GM21447 (cell line): ENCODE results near the gene ATXN1.

ENCODE experiments used
- ATAC-seq: cut with Tn5 transposase; IDR thresholded peaks from one replicate; pipeline ENCODE4 v1.9.1; 2021; ENCODE audit not compliant: unreplicated experiment

Gene ATXN1

DNA sequence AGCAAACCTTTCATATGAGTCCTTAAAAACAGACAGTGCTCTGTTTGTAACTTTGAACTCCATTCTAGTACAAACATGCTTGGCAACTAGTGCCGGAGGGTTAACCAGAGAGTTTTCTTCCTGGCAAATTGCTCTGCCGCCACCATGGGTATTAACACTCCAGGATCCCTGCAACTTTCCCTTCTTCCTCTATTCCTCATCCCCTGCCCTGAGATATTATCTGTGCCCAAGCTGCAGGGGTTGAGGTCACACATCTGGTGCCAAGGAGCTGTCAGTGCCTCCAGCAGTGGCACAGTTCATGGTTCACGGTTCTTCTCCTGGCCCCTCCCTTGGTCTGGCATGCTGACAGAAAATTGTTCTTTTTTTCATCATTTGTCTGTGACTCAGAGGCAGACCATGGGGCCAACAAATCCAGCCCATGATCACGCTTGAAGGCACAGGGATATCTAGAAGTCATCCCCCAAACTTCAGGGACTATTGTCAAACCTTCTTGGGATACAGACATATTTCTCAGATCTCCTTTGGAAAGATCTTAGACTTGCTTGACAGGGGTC is 77.5 kb downstream of the ATXN1 start:
- no peak for ATAC-seq

DNA sequence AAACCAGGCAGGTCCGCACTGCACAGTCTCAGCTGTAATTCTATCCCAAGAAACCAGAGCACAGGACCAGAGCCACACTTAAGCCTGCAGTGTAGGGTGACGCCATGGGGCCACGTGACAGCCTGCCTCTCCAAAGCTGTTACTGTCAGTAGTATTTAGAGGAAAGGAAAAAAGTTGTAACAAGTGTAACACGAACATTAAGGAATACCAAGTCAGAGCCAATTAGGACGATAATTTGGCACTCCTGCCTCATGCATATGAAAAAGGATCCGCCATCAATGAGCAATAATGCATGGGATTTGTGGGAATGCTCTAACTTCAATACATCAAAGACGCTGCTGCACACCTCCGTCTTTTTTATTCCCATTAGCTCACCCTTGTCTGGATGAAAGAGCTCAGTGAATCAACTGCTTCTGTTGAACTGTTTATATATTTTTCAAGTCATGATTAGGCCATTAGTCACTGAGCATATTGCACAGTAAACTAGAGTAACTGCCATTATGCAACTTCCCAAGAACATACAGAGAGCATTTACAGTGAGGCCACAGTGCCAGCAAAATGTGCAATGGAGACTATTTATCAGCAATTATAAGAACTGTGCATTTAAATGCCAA is 79.9 kb downstream of the ATXN1 start:
- ATAC-seq: no peak

DNA sequence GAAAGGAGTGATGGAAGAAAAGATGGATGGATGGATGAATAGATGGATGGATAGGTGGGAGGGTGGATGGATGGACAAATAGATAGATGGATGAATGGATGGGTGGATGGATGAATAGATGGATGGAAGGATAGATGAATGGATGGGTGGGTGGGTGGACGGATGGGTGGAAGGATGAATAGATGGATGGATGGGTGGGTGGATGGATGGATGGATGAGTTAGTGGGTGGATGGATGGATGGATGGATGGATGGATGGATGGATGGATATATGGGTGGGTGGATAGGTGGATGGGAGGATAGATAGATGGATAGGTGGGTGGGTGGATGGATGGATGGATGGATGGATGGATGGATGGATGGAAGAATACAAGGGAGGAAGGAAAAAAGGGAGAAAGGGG is 82.2 kb downstream of the ATXN1 start:
- no peak for ATAC-seq

DNA sequence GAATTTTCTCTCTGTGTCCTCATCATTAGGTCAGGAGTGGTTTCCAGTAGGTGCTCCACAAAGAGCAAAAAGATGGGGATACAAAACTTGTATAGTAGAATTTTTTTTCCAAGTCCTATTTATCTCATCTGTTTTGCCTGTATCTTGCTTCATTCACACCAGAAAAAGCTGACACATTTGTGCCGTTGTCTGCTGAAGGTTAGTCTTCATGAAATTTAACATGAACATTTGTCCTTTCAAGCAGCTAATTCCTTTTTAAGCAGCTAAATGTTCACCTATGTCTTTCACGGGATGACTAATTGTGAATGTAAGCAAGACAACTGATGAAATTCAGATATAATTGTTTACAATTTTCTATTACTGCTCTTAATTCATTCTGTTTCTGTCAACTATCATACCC is 83.8 kb downstream of the ATXN1 start:
- ATAC-seq: no peak

DNA sequence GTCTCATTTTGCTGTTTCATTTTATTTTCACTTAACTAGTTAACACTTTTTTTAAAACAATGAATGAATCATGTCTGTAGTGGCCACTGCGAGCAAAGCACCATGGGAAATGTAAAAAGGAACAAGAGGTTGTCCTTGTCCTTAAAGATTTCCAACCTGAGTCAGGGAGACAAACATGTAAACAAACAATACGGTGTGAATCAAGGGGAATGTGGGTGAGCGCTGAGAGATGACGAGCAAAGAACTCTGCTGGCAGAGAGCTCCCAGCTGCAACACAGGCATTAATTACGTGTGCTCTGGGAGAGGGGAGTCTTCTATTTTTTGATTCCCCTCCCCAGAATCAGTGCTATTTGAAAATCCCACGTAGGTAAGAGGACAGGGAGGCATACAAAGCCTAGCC is 84.3 kb downstream of the ATXN1 start:
- no peak for ATAC-seq

GRCh38 chr6:16676376-16676775 is 84.9 kb downstream of the ATXN1 start:
- ATAC-seq: no peak

DNA sequence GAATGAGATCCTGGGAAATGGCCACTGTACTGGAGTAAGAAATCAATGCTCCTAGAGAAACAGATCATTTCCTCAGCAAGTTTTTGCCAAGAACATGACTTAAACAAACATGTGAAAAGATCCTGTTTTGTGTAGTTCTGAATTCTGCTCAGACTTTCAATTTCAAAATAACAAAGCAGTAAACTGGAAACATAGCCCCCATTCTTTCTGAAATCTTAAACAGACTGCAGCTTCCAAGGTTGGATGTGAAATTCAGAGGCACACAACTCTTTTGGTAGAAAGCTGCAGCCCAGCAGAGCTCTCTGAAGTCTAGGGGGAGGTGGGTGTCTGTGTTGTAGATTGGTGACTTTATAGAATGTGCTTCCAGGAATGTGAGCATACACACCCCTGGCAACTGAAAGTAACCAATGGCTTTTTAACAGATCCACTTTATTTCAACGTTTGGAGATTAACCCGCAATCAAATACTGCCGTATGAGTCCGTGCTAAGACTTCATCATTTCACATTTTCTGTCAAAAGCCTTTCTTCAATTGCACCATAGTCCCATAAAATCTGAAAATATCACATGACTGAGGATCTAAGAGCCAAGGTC is 86.4 kb downstream of the ATXN1 start:
- no peak for ATAC-seq

DNA sequence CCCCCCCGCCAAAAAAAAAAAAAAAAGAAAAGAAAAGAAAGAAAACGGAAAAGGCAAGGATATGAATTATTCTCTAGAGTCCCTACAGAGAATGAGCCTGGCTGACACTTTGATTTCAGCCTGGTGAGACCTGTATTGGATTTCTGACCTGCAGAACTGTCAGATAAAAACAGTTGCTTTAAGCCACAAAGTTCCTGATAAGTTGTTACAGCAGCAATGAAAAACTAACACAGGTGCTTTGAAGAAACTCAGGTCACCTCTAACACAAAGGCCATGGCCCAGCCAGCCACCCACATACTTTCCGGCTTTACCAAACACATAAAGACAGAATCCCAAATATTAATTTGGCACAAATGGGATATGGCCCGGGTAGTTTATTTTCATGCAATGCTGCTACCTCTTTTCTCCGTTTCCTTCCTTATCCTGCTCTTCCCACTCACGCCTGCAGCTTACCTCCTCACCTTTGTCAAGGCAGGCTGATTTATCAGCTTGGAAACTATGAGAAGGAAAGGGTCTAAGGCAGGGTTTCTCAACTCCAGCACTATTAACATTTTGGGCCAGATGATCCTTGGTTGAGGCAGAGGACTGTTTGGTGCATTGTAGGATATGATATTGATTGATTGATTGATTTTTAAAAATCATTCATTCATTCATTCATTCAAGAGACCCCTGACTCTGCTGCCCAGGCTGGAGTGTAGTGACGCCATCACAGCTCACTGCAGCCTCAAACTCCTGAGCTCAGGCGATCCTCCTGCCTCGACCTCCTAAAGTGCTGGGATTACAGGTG is 88.1 kb downstream of the ATXN1 start:
- no peak for ATAC-seq

GRCh38 chr6:16671302-16672289 is 89.7 kb downstream of the ATXN1 start:
- no peak for ATAC-seq

GRCh38 chr6:16670617-16671051 is 90.6 kb downstream of the ATXN1 start:
- peak; percentile 6 for ATAC-seq

DNA sequence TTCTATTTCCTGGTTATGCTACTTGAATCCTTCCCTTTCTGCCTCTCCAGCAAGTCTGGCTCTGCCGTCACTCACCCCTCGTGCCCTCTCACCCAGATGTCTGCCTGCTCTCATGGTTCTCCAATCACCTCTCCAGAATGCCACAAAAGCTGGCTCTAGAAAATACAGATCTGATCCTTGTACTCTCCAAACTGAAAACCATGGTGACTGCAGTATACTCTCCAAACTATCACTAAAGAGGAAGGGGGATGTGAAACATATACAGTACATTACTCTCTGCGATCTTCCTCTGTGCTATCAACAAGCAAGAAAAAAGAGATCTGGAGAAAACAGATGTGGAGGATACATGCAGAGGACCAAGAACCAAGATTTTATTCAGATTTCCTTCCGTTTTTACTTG is 91.1 kb downstream of the ATXN1 start:
- peak; percentile 59 for ATAC-seq

- no peak for ATAC-seq
Measured at GRCh38 chr6:16669227-16669626, 92.0 kb downstream of the ATXN1 start.

DNA sequence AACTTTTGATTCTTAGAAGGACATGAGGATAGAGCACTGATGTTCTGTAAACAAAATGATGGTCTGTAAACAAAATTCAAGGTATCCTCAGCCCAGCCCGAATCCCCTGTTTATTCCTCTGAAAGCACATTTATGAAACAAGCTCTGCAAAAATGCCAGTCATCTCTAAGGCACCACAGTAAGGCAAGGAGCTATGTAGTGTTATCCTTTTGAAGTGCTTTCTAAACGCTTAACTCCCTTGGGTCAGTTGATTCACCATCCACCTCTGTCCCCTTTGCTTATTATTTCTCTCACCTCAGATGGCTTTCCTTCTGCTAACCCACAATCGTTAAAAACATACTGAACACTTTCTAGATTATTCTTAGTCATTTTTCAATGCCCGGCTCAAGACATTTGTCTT is 93.8 kb downstream of the ATXN1 start:
- no peak for ATAC-seq

DNA sequence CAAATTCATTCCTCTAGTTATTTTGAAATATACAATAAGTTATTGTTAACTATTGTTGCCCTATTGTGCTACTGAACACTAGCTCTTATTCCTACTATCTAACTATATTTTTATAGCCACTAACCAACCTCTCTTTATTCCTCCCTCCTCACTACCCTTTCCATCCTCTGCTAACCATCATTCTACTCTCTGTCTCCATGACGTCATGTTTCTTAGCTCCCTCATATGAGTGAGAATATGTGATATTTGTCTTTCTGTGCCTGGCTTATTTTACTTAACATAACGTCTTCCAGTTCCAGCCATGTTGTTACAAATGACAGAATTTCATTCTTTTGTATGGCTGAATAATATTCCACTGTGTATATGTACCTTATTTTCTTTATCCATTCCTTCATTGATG is 95.3 kb downstream of the ATXN1 start:
- ATAC-seq: no peak

GRCh38 chr6:16665182-16665581 is 96.1 kb downstream of the ATXN1 start:
- no peak for ATAC-seq

- ATAC-seq: no peak
Measured at GRCh38 chr6:16663901-16664300, 97.4 kb downstream of the ATXN1 start.

- no peak for ATAC-seq
Measured at GRCh38 chr6:16660157-16660497, 101.1 kb downstream of the ATXN1 start.

DNA sequence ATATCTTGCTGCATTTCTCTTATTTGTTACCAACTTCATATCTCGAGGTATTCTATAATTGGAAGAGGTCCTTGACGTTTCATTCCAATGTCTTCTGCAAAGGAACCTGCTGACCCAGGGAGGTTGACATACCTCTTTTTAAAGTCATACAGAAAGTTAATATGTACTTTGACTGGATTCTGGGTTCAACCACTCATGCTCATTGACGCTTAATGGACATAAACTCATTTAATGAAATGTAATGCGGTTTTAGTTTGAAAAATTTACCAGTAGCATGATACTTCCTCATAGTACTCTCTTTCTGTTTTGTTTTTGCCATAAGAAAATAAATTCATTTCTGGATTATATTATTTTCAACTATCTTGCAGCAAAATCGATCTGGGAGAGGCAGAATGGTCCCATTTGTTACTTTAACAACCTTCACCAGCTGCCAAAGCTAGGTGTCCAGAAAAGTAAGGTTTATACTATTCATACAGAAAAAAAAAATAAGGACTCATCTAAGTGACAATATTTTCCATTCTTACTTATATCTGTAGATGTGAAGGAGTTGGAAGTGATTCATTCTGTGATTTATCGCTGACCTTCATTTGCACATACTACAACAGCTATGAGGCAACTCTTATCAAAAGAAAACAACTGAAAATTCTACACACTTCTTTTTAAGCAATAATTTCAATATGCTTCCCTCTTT is 101.6 kb downstream of the ATXN1 start:
- ATAC-seq: no peak

- ATAC-seq: no peak
Measured at GRCh38 chr6:16658348-16659034, 102.8 kb downstream of the ATXN1 start.

DNA sequence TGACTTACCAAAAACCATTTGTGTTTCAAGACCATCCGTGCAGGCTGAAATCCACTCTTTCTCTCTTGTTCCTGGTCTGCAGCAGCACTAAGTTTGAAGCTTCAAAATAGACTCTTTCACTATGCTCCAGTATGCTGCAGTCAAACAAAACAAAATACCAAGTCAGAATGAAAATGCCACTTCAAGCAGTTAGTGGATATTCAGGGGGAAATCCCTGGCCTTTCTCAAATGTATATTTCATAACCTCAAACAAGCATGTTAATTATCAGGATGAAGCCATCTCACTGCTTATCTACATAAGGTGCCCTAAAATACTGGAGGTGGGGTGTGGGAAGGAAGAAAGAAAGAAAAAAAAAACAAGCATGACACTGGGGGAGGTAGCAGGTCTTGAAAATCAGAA is 103.5 kb downstream of the ATXN1 start:
- ATAC-seq: peak; percentile 57
